ENCODE measurements around the gene PARL. TPM values are rescaled to one million over a fixed set of nuclear protein-coding genes. Genes with fewer than 3 reads are reported as not detected.

Gene PARL
- total and polyA plus RNA-seq, 2 donors (not counting 3 experiments of a cell fraction or from before 2014, with no cell fraction given): 38.8 to 48.1 TPM

GRCh38 chr3:183895774-183896173 lies 11.1 kb upstream of the PARL start:
- H3K9me3 ChIP-seq (replicated peaks; ENCODE audit: control insufficient read depth, insufficient read depth, low read length): no peaks in the 10 kb centered on the region
- POLR2A ChIA-PET: no interaction called here
- dilution Hi-C loops (cut with MboI; ENCODE audit: extremely low pct_ligation_motif_present, low sequenced_read_pairs): no loop called here
- no peaks in the 10 kb centered on the region for H4K20me1 ChIP-seq (replicated peaks; ENCODE audit: control insufficient read depth, extremely low read depth, insufficient read depth, low read length)
- no peaks in the 10 kb centered on the region for H3K9me1 ChIP-seq (replicated peaks; ENCODE audit: control insufficient read depth, extremely low read depth, insufficient read depth, low read length)
- H3K79me2 ChIP-seq (ENCODE audit: control insufficient read depth, insufficient read depth, low read length): no peaks in the 10 kb centered on the region
- no peak overlapping the region for H3K4me2 ChIP-seq (ENCODE audit: insufficient read depth, low read length)
- H3K9ac ChIP-seq (replicated peaks; ENCODE audit: extremely low read depth, insufficient read depth, low read length): no peak overlapping the region
- TF ChIP-seq MYC (IDR thresholded peaks at IDR 0.05; ENCODE audit: low read depth, low read length) (no peak), POLR2A (IDR thresholded peaks at IDR 0.05; ENCODE audit: low read depth, low read length) (no peak), EZH2 (IDR thresholded peaks at IDR 0.05; ENCODE audit: borderline replicate concordance, low read depth, low read length, severe bottlenecking) (no peak), JUN (IDR thresholded peaks at IDR 0.05; ENCODE audit: borderline replicate concordance, insufficient read depth, insufficient read length, low read depth) (no peak)
- CTCF ChIA-PET: interaction anchor here (0.5 to 4.8 kb wide), 55 partner anchors 9 to 476 kb away, joined by 3 to 54 read pairs (median 4); partner anchors contain the start of genes ABCC5, ABCF3, EEF1AKMT4 and EIF2B5
- peaks cover 6 to 13% of the 10 kb centered on the region in 2 experiments for H3K27me3 ChIP-seq (ENCODE audit: control insufficient read depth in 2 of 2, insufficient read depth in 2 of 2, low read length in 2 of 2)
- H3K4me1 ChIP-seq (ENCODE audit: control insufficient read depth, extremely low read depth, insufficient read depth, low read length): no peaks in the 10 kb centered on the region
- H2AFZ ChIP-seq (ENCODE audit: low read depth, low read length): no peak overlapping the region
- DNase-seq (ENCODE audit: low read depth, low spot score) (no peak), FAIRE-seq (no peak)
- BruUV-seq (replicated peaks): no TSS peak
- intact Hi-C loops (cut with micrococcal nuclease): loop anchor here (1.0 to 2.0 kb wide), 6 partner anchors 122 to 394 kb away; partner anchors contain the start of genes ABCC5, ABCF3 and EIF2B5
- no peak overlapping the region for H3K27ac ChIP-seq (ENCODE audit: insufficient read depth, low read depth, low read length)
- no peak overlapping the region for H3K4me3 ChIP-seq (replicated peaks in 1 of 3; ENCODE audit: insufficient read depth in 1 of 3, low read depth in 1 of 3, low read length in 3 of 3)
- H3K36me3 ChIP-seq (ENCODE audit: control insufficient read depth in 2 of 2, extremely low read depth in 1 of 2, insufficient read depth in 2 of 2, low read length in 2 of 2): no peaks in the 10 kb centered on the region

- ChIA-PET POLR2A (no interaction called here), CTCF (interaction anchor here (0.5 to 4.8 kb wide), 55 partner anchors 9 to 476 kb away, joined by 3 to 54 read pairs (median 4); partner anchors contain the start of genes ABCC5, ABCF3, EEF1AKMT4 and EIF2B5)
- Histone ChIP-seq H3K27me3 (ENCODE audit: control insufficient read depth in 2 of 2, insufficient read depth in 2 of 2, low read length in 2 of 2) (peaks cover 6 to 13% of the 10 kb centered on the region in 2 experiments), H3K79me2 (ENCODE audit: control insufficient read depth, insufficient read depth, low read length) (no peaks in the 10 kb centered on the region), H3K36me3 (ENCODE audit: control insufficient read depth in 2 of 2, extremely low read depth in 1 of 2, insufficient read depth in 2 of 2, low read length in 2 of 2) (no peaks in the 10 kb centered on the region), H4K20me1 (replicated peaks; ENCODE audit: control insufficient read depth, extremely low read depth, insufficient read depth, low read length) (no peaks in the 10 kb centered on the region), H3K4me2 (ENCODE audit: insufficient read depth, low read length) (no peak overlapping the region), H3K9me1 (replicated peaks; ENCODE audit: control insufficient read depth, extremely low read depth, insufficient read depth, low read length) (no peaks in the 10 kb centered on the region), H3K9me3 (replicated peaks; ENCODE audit: control insufficient read depth, insufficient read depth, low read length) (no peaks in the 10 kb centered on the region), H3K4me3 (replicated peaks in 1 of 3; ENCODE audit: insufficient read depth in 1 of 3, low read depth in 1 of 3, low read length in 3 of 3) (no peak overlapping the region), H3K4me1 (ENCODE audit: control insufficient read depth, extremely low read depth, insufficient read depth, low read length) (no peaks in the 10 kb centered on the region), H3K9ac (replicated peaks; ENCODE audit: extremely low read depth, insufficient read depth, low read length) (no peak overlapping the region), H3K27ac (ENCODE audit: insufficient read depth, low read depth, low read length) (no peak overlapping the region), H2AFZ (ENCODE audit: low read depth, low read length) (no peak overlapping the region)
- dilution Hi-C loops (cut with MboI; ENCODE audit: extremely low pct_ligation_motif_present, low sequenced_read_pairs): no loop called here
- no TSS peak for BruUV-seq (replicated peaks)
- TF ChIP-seq CTCF (IDR thresholded peaks at IDR 0.05; ENCODE audit: extremely low read depth in 1 of 2, insufficient read depth in 1 of 2, low read depth in 1 of 2, low read length in 2 of 2): peak; percentile 75 to 78
- no peak for TF ChIP-seq MYC (IDR thresholded peaks at IDR 0.05; ENCODE audit: low read depth, low read length)
- DNase-seq (ENCODE audit: low read depth, low spot score) (peak; percentile 43), FAIRE-seq (peak; percentile 89)
- intact Hi-C loops (cut with micrococcal nuclease): loop anchor here (1.0 to 2.0 kb wide), 6 partner anchors 122 to 394 kb away; partner anchors contain the start of genes ABCC5, ABCF3 and EIF2B5
Observed at GRCh38 chr3:183895296-183895695, 10.6 kb upstream of the PARL start.

Measured in endothelial cell of umbilical vein (primary cell).